ENCODE measurements around the gene CDC6.

The CDC6 gene

GRCh38 chr17:40352237-40352778, 64.6 kb downstream of the CDC6 start:
- TF ChIP-seq CTCF (IDR thresholded peaks at IDR 0.05; ENCODE audit: insufficient read depth, missing control alignments): no peak
- no peak for FAIRE-seq

GRCh38 chr17:40352779-40353394, 65.2 kb downstream of the CDC6 start:
- FAIRE-seq (no peak), DNase-seq (ENCODE audit: insufficient read length, low spot score) (no peak)
- no peak for TF ChIP-seq CTCF (IDR thresholded peaks at IDR 0.05; ENCODE audit: insufficient read depth, missing control alignments)

More at GRCh38 chr17:40352237-40352778, 64.6 kb downstream of the CDC6 start:
- no peak for DNase-seq (ENCODE audit: insufficient read length, low spot score)

Measured in D721Med (cell line).